GM21515 (cell line): Measurements from ENCODE around the gene CSTF2.

Experiments
- ATAC-seq: cut with Tn5 transposase; IDR thresholded peaks from one replicate; pipeline ENCODE4 v1.9.1; 2021; ENCODE audit not compliant: unreplicated experiment

The CSTF2 gene

DNA sequence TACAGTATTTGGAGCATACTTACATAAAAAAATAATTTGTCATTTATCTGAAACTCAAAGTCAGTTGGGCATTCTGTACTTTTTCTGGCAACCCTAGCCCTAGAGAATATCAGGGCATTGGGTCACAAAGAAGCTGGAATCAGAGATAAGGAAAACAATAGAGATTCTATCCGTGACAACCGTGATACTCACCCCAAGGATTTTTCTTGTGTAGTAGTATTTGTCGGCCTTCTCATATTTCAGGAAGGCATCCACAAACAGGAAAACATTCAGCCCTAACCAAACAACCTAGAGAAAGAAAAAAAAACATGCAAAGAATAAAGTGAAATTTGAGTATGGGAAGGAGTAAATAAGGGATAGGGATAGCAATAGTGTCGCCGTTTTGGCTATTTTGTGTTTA lies 50.3 kb downstream of the CSTF2 start:
- ATAC-seq, result no peak

DNA sequence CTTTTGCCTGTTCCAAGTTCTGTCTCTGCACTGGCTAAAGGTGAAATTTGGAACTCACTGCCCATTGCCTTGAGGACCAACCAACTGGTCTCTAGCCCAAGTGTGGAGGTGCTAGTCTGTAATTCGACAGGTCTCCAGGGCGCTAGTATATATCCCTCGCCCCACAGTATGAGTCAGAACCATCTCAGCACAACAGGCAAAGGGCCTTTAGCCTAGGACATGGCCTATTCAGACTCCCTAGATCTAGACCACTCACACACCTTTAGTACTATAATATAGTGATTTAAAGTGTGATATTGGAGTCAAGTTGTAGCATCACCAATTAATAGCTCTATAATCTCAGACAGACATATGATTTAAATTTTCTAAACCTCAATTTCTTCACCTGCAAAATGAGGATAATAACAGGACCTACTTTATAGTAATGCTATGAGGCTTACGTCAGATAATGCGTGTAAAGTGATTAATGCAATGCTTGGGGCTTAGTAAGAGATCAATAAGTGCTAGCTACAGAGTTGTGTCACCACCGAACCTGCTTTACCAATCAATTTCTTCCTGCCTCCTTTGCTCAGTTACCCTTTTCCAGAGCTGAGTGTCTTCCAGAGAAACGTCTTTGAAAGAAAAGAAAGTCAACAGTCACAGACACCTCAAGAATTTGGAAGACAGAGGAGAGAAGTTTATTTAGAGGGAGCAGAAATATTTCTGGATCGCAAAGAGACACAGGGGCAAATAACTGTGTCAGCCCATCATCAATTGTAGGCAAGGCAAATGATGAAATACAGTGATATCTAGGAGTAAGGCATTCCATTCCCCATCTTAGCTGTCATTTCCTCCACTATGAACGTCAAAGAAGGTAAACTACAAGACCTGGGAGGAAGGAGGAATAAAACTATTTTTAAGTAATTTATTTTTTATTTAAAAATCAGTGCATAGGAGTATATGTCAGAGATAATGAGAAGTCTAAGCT lies 51.7 kb downstream of the CSTF2 start:
- ATAC-seq, result no peak

DNA sequence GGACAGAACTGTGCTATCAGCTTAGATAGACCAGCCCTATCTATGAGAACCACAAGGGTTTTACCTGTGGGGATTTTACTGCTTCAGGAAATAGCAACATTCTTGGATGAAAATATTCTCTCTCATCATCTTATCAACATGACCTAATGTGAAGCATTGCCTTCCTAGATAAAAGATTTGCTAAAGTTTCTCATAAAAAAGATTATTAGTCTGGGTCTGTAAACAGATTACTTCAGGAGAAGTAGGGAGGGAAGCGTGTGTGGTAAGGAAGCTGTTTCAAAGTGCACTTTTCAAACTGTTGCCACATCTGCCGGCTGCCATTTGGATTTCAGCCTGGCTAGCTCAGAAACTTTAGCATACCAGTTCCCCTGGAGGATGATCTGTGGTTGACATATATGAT lies 54.1 kb downstream of the CSTF2 start, which contains the start of gene NOX1:
Gene NOX1, minus strand, starts transcription at position 35 of the 400 bp plus-strand sequence. CDS start 220 bp downstream, outside the sequence.
- no peak for ATAC-seq

DNA sequence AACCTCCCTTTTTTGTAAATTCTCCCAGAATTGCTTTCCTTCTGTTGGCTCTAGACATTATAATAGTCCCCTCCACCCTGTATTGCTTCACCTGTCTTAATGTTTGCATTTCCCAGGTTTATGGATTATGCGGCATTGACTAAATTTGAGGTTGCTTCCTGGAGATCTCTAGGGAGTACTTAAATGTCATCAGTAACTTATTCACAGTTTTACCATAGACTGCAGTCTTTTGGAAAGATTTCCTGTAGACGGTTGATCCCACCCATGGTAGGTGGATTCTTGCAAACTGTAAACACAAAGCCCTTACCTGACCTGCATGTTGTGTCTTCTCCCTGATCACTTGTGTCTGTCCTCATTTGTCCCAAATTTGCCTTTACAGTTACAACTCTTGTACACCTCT lies 60.2 kb downstream of the CSTF2 start:
- ATAC-seq, result no peak

DNA sequence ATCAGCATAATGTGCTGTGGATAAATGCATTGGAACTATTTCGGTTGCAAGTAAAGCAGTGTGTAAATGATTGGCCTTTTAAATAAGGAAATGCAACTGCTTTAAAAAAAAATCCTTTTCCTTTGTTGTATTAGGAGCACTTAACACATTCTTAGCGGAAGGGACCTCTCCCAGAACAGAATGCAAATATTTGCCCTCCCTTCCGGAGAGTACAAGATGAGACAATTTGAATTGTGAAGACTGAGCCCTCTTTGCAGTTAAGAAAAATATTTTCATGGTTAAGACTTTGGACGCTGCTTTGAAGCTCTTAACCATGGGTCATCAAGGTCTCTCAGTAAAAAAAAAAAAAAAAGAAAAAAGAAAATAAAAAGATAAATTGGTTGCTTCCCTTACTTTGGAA lies 63.5 kb downstream of the CSTF2 start:
- ATAC-seq, result no peak
